Measurements from ENCODE around the gene KIF1B. TPM values are rescaled to one million over a fixed set of nuclear protein-coding genes. Genes with fewer than 3 reads are reported as not detected.

Gene KIF1B
- total RNA-seq, 2 experiments from 2014 or later, result 6.1 to 6.2 TPM

DNA sequence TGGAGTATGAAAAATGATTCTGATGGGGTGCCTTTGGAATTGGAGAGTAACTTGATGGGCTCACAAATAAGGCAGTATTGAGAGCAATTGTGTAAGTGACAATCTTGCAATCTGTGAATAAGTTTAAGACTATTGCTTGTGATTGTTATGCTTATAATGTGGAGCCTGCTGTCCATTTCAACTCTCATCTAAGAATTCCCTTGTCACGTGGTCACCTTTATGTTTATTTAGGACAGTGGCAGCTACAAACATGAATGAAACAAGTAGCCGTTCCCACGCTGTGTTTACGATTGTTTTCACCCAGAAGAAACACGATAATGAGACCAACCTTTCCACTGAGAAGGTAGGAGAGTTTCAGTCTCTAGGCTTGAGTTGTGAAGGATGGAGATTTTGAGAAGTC is 57.6 kb downstream of the KIF1B start:
- no peak overlapping the region for H3K27ac Mint-ChIP-seq
- no peaks in the 10 kb centered on the region for H3K27me3 Mint-ChIP-seq (ENCODE audit: low read depth)
- intact Hi-C loops (cut with micrococcal nuclease), result no loop called here
- no peak overlapping the region for H3K4me3 Mint-ChIP-seq
- peaks cover 1% of the 10 kb centered on the region for H3K4me1 Mint-ChIP-seq (ENCODE audit: low read depth)
- DNase-seq, result no peak
- H3K9me3 Mint-ChIP-seq, result no peaks in the 10 kb centered on the region
- CTCF ChIA-PET, result no interaction called here
- peaks cover 1% of the 10 kb centered on the region for H3K36me3 Mint-ChIP-seq (ENCODE audit: low read depth)

GRCh38 chr1:10271090-10271489 is 60.7 kb downstream of the KIF1B start:
- Mint-ChIP-seq H3K9me3 (no peaks in the 10 kb centered on the region), H3K36me3 (ENCODE audit: low read depth) (peaks cover 3% of the 10 kb centered on the region), H3K27me3 (ENCODE audit: low read depth) (no peaks in the 10 kb centered on the region), H3K4me1 (ENCODE audit: low read depth) (peaks cover 1% of the 10 kb centered on the region), H3K27ac (no peak overlapping the region), H3K4me3 (no peak overlapping the region)
- CTCF ChIA-PET, result no interaction called here
- no peak for DNase-seq
- intact Hi-C loops (cut with micrococcal nuclease), result no loop called here

DNA sequence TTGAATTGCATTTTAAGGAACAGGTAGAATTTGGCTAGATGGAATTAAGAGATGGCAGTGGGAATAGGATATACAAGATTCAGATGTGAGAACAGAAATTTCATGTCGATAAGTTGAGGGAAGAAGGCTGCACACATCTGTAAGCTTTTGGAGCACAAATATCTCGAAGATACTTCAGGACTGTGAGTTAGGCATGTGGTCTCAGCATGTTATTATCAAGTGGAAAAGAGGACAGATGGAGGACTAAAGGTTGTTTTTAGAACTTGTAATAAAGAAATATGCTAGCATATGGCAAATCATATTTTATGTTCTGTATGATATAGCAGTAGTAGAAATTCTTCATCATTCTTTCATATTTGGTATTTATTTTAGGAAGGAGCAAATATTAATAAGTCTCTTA is 61.5 kb downstream of the KIF1B start:
- Mint-ChIP-seq H3K4me3 (no peak overlapping the region), H3K27me3 (ENCODE audit: low read depth) (no peaks in the 10 kb centered on the region), H3K36me3 (ENCODE audit: low read depth) (peaks cover 3% of the 10 kb centered on the region), H3K9me3 (no peaks in the 10 kb centered on the region), H3K4me1 (ENCODE audit: low read depth) (peaks cover 1% of the 10 kb centered on the region), H3K27ac (no peak overlapping the region)
- intact Hi-C loops (cut with micrococcal nuclease), result no loop called here
- CTCF ChIA-PET, result interaction anchor here (0.8 kb wide), 1 partner anchor 109 kb away, joined by 4 read pairs; no protein-coding TSS in a partner anchor
- no peak for DNase-seq

- H3K27me3 Mint-ChIP-seq (ENCODE audit: low read depth), result no peaks in the 10 kb centered on the region
- CTCF ChIA-PET, result interaction anchor here (0.8 kb wide), 1 partner anchor 109 kb away, joined by 4 read pairs; no protein-coding TSS in a partner anchor
- no peak overlapping the region for H3K4me3 Mint-ChIP-seq
- H3K9me3 Mint-ChIP-seq, result no peaks in the 10 kb centered on the region
- H3K27ac Mint-ChIP-seq, result no peak overlapping the region
- intact Hi-C loops (cut with micrococcal nuclease), result no loop called here
- DNase-seq, result no peak
- peaks cover 1% of the 10 kb centered on the region for H3K4me1 Mint-ChIP-seq (ENCODE audit: low read depth)
- H3K36me3 Mint-ChIP-seq (ENCODE audit: low read depth), result peaks cover 3% of the 10 kb centered on the region
These were observed 61.9 kb downstream of the KIF1B start for GRCh38 chr1:10272274-10272673.

GRCh38 chr1:10278880-10279279 is 68.5 kb downstream of the KIF1B start:
- DNase-seq, result no peak
- Mint-ChIP-seq H3K27ac (no peak overlapping the region), H3K4me3 (no peak overlapping the region), H3K9me3 (no peaks in the 10 kb centered on the region), H3K36me3 (ENCODE audit: low read depth) (peaks cover 8% of the 10 kb centered on the region), H3K4me1 (ENCODE audit: low read depth) (peaks cover 34% of the 10 kb centered on the region), H3K27me3 (ENCODE audit: low read depth) (no peaks in the 10 kb centered on the region)
- CTCF ChIA-PET, result no interaction called here
- intact Hi-C loops (cut with micrococcal nuclease), result no loop called here

GRCh38 chr1:10280439-10281350 is 70.3 kb downstream of the KIF1B start:
- DNase-seq, result peak; percentile 17
- intact Hi-C loops (cut with micrococcal nuclease), result loop anchor here (5.0 kb wide), 1 partner anchor 48 kb away; no protein-coding TSS in a partner anchor
- Mint-ChIP-seq H3K4me3 (no peak overlapping the region), H3K27me3 (ENCODE audit: low read depth) (no peaks in the 10 kb centered on the region), H3K4me1 (ENCODE audit: low read depth) (peaks cover 38% of the 10 kb centered on the region), H3K36me3 (ENCODE audit: low read depth) (peaks cover 12% of the 10 kb centered on the region), H3K9me3 (no peaks in the 10 kb centered on the region), H3K27ac (no peak overlapping the region)
- CTCF ChIA-PET, result no interaction called here

DNA sequence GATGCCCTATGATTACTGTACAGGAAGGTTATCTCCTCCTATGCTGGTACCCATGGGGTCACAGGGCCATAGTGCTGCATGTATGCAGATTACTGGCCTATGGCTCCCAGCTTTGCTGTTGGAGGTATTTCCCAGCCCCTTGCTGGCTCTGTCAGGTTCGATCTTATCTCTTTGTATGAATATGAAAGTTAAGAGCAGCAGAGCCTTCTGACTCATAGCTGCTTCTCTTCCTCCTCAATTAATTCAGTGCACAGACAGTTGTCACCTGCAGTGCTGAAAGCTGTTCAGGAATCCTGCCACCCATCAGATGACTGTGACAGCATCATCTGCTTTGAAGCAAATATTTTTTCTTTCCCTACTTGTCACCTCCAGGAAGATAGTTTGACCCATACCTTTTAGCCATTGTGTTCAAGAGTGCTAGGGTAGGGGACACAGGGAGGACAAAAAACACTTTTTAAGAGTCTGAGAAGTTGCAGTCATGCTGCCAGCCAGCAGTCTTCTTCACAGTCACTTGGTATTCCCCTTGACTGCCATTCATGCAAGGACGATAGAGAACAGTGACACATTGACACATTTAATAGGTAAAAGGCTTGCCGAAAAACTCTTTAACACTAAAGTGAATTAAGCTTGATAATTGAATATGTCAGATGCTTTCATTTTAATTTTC is 73.1 kb downstream of the KIF1B start:
- CTCF ChIA-PET, result interaction anchor here (0.7 to 2.9 kb wide), 3 partner anchors 72 to 115 kb away, joined by 3 to 13 read pairs (median 4); partner anchors contain the start of gene KIF1B
- DNase-seq, result peak; percentile 71
- no peak overlapping the region for H3K4me3 Mint-ChIP-seq
- peaks cover 10% of the 10 kb centered on the region for H3K36me3 Mint-ChIP-seq (ENCODE audit: low read depth)
- no peaks in the 10 kb centered on the region for H3K27me3 Mint-ChIP-seq (ENCODE audit: low read depth)
- peak overlapping the region; percentile 54 for H3K27ac Mint-ChIP-seq
- H3K4me1 Mint-ChIP-seq (ENCODE audit: low read depth), result peaks cover 38% of the 10 kb centered on the region
- intact Hi-C loops (cut with micrococcal nuclease), result loop anchor here (1.0 to 5.0 kb wide), 4 partner anchors 51 to 115 kb away; partner anchors contain the start of gene PGD
- no peaks in the 10 kb centered on the region for H3K9me3 Mint-ChIP-seq

GRCh38 chr1:10286244-10286643 is 75.9 kb downstream of the KIF1B start:
- Mint-ChIP-seq H3K27me3 (ENCODE audit: low read depth) (no peaks in the 10 kb centered on the region), H3K27ac (no peak overlapping the region), H3K4me1 (ENCODE audit: low read depth) (peaks cover 29% of the 10 kb centered on the region), H3K9me3 (no peaks in the 10 kb centered on the region), H3K36me3 (ENCODE audit: low read depth) (peaks cover 5% of the 10 kb centered on the region), H3K4me3 (no peak overlapping the region)
- DNase-seq, result no peak
- intact Hi-C loops (cut with micrococcal nuclease), result no loop called here
- CTCF ChIA-PET, result interaction anchor here (0.6 to 0.7 kb wide), 3 partner anchors 50 to 604 kb away, joined by 3 to 4 read pairs (median 4); no protein-coding TSS in a partner anchor

DNA sequence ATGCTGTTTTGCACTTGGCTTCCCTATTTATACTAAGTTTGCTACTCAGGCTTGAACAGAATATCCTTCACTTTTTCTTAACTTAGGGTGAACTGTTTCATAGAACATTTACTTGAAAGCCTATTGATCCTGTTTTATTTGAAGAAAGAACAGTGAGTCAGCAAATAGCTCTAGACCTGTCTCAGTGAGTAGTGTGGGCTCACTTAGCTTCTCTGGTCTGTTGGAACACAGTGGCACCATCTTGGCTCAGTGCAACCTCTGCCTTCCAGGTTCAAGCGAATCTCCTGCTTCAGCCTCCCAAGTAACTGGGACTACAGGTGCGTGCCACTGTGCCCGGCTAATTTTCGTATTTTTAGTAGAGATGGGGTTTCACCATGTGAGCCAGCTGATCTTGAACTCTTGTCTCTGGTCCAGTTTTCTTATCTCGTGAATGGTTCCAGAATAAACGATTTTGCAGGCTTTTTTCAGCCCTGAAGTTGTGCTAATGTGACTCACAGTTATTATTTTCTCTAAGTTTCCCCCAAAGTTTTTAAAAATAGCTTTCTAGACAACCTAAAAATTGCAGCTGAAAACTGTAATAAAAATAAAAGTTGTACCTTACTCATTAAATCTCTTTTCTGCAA is 76.8 kb downstream of the KIF1B start:
- peaks cover 5% of the 10 kb centered on the region for H3K36me3 Mint-ChIP-seq (ENCODE audit: low read depth)
- DNase-seq, result no peak
- H3K27me3 Mint-ChIP-seq (ENCODE audit: low read depth), result no peaks in the 10 kb centered on the region
- no peak overlapping the region for H3K4me3 Mint-ChIP-seq
- H3K4me1 Mint-ChIP-seq (ENCODE audit: low read depth), result peaks cover 23% of the 10 kb centered on the region
- CTCF ChIA-PET, result interaction anchor here (2.3 kb wide), 1 partner anchor 78 kb away, joined by 8 read pairs; the partner anchor contains the start of gene KIF1B
- intact Hi-C loops (cut with micrococcal nuclease), result no loop called here
- H3K9me3 Mint-ChIP-seq, result no peaks in the 10 kb centered on the region
- no peak overlapping the region for H3K27ac Mint-ChIP-seq

GRCh38 chr1:10288029-10288615 is 77.8 kb downstream of the KIF1B start:
- no peaks in the 10 kb centered on the region for H3K27me3 Mint-ChIP-seq (ENCODE audit: low read depth)
- intact Hi-C loops (cut with micrococcal nuclease), result no loop called here
- CTCF ChIA-PET, result interaction anchor here (2.3 kb wide), 1 partner anchor 79 kb away, joined by 8 read pairs; the partner anchor contains the start of gene KIF1B
- H3K4me3 Mint-ChIP-seq, result no peak overlapping the region
- H3K27ac Mint-ChIP-seq, result no peak overlapping the region
- peaks cover 16% of the 10 kb centered on the region for H3K4me1 Mint-ChIP-seq (ENCODE audit: low read depth)
- peaks cover 5% of the 10 kb centered on the region for H3K36me3 Mint-ChIP-seq (ENCODE audit: low read depth)
- no peaks in the 10 kb centered on the region for H3K9me3 Mint-ChIP-seq
- no peak for DNase-seq

- Mint-ChIP-seq H3K4me3 (no peak overlapping the region), H3K36me3 (ENCODE audit: low read depth) (peaks cover 4% of the 10 kb centered on the region), H3K4me1 (ENCODE audit: low read depth) (peaks cover 5% of the 10 kb centered on the region), H3K9me3 (no peaks in the 10 kb centered on the region), H3K27me3 (ENCODE audit: low read depth) (no peaks in the 10 kb centered on the region), H3K27ac (no peak overlapping the region)
- CTCF ChIA-PET, result no interaction called here
- no peak for DNase-seq
- intact Hi-C loops (cut with micrococcal nuclease), result no loop called here
These were observed 81.3 kb downstream of the KIF1B start for GRCh38 chr1:10291705-10292104.

DNA sequence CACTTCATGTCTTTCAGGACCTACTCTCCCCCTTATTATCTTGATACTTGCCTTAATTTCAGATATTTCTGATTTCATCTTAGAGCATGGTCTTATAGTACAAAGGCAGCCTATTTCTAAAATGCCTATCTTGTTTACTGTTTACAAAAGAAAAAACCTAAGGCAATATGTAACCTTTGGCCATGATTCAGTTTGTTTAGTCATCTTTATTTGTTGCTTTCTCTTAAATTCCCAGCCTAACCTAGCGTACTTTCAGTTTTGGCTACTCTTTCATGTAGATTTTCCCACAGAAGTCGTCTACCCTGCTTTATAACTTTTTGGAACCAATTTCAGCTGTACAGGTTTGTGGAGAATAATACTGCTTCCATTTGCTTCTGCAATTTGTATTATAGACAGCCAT is 81.8 kb downstream of the KIF1B start:
- CTCF ChIA-PET, result no interaction called here
- Mint-ChIP-seq H3K4me3 (no peak overlapping the region), H3K36me3 (ENCODE audit: low read depth) (peaks cover 4% of the 10 kb centered on the region), H3K4me1 (ENCODE audit: low read depth) (peaks cover 5% of the 10 kb centered on the region), H3K9me3 (no peaks in the 10 kb centered on the region), H3K27ac (no peak overlapping the region), H3K27me3 (ENCODE audit: low read depth) (no peaks in the 10 kb centered on the region)
- intact Hi-C loops (cut with micrococcal nuclease), result no loop called here
- no peak for DNase-seq
